Esophagus squamous epithelium (tissue), 5 donors: Measurements from ENCODE around the gene FAAP100. TPM values are rescaled to one million over a fixed set of nuclear protein-coding genes. Genes with fewer than 3 reads are reported as not detected.

Experiments
- DNase-seq: peaks from one replicate; lab custom pipeline; 2025; lab: John Stamatoyannopoulos, UW
- H3K27ac ChIP-seq, 4 donors: fragments of 200-600 bp; sonication (generic); one replicate each; pipeline ENCODE4 v1.5.1; 2016 to 2019; ENCODE audit warnings: mild to moderate bottlenecking in 1 of 4
- H3K27me3 ChIP-seq, 4 donors: fragments of 200-600 bp; sonication (generic); 1 replicate in 3 of 4; 2 replicates in 1 of 4; pipeline versions ENCODE4 v1.5.1 to v1.6.0; 2017 to 2021; ENCODE audit warnings: antibody characterized with exemption in 1 of 4
- H3K36me3 ChIP-seq, 3 donors: fragments of 200-600 bp; sonication (generic); one replicate each; pipeline ENCODE4 v1.5.1; 2016 to 2019
- H3K4me1 ChIP-seq, 3 donors: fragments of 200-600 bp; sonication (generic); one replicate each; pipeline ENCODE4 v1.5.1; 2017 to 2019
- H3K4me3 ChIP-seq, 4 donors: fragments of 200-600 bp; sonication (generic); 1 replicate in 3 of 4; 2 replicates in 1 of 4; pipeline ENCODE4 v1.5.1; 2016 to 2019; ENCODE audit warnings: mild to moderate bottlenecking in 2 of 4, moderate library complexity in 1 of 4
- H3K9me3 ChIP-seq, 3 donors: fragments of 200-600 bp; sonication (generic); one replicate each; pipeline ENCODE4 v1.5.1; 2016 to 2019
- POLR2A ChIP-seq, 4 donors: fragments of 450-650 bp; IDR thresholded peaks; one replicate each; pipeline ENCODE4 v1.6.1; 2017; ENCODE audit warnings: antibody characterized with exemption in 4 of 4, mild to moderate bottlenecking in 4 of 4, moderate library complexity in 3 of 4
- WGBS, 2 donors: methylation state at CpG; one replicate each; pipeline ENCODE4 v1.1.5; 2018; 5-methylcytosine and 5-hydroxymethylcytosine counted together
- intact Hi-C: fragments of 100-400 bp; cut with DNase I; formaldehyde crosslinking; loops from one replicate; pipeline ENCODE4 v1.15.0; 2022
- total RNA-seq, 4 donors: library from RNA; depleted of rRNA; stranded (reverse); fragments of >200 nt; gene quantifications; one replicate each; pipeline ENCODE4 v1.1.0, GENCODE V29; 2016
- TF ChIP-seq, protein P1 (sequence below), 6 experiments: fragments of 450-650 bp in 4 of 6; fragments of 200-600 bp in 2 of 6; sonication (generic) in 2 of 6; IDR thresholded peaks; one replicate each; pipeline ENCODE4 v1.5.1; 2016 to 2019; ENCODE audit warnings: antibody characterized with exemption in 6 of 6, mild to moderate bottlenecking in 4 of 6, moderate library complexity in 4 of 6
- donor health status: DM: yes; HTN: yes; CAD: no.

FAAP100 gene
- total RNA-seq, 4 donors from 2014 or later = 17.3 to 32.2 (median 26.1) TPM

DNA sequence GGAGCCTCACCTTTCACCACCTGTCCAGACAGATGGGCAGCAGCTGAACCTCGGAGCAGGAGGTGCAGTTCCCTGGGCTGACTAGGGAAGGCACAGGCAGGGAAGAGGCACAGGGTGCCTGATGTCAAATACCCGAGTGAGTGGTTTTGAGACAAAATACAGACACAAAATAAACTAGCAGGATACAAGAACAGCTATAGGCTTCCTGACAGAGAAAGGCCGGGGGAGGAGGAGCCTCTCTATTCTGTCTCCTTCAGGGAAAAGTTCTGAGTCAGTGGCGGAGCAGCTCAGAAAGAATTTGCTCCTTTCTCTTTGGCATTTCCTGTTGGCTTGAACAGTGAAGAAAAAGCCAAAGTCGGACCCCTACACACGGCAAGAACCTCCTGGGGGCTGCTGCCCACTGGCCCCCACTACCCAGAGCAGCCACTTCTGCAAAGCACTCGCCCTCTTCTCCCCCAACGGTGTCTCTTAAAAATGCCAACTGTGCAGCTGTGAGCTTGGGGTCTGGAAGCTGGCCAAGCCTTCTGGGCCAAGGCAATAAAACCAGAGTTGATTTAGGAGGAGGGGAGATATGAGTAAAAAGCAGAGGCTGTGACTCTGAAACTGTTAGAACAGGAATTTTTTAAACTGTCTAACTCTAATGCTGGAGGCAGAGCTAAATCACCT is 14.4 kb upstream of the FAAP100 start:
- no peak for TF ChIP-seq POLR2A (IDR thresholded peaks at IDR 0.05)
- TF ChIP-seq, protein P1, sequence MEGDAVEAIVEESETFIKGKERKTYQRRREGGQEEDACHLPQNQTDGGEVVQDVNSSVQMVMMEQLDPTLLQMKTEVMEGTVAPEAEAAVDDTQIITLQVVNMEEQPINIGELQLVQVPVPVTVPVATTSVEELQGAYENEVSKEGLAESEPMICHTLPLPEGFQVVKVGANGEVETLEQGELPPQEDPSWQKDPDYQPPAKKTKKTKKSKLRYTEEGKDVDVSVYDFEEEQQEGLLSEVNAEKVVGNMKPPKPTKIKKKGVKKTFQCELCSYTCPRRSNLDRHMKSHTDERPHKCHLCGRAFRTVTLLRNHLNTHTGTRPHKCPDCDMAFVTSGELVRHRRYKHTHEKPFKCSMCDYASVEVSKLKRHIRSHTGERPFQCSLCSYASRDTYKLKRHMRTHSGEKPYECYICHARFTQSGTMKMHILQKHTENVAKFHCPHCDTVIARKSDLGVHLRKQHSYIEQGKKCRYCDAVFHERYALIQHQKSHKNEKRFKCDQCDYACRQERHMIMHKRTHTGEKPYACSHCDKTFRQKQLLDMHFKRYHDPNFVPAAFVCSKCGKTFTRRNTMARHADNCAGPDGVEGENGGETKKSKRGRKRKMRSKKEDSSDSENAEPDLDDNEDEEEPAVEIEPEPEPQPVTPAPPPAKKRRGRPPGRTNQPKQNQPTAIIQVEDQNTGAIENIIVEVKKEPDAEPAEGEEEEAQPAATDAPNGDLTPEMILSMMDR (IDR thresholded peaks at IDR 0.05) = no peak
- intact Hi-C loops = no loop called here
- WGBS, 2 donors = 4 to 24% methylated on average over 6 to 7 of the region's 8 CpGs
- H3K27ac ChIP-seq = peak overlapping the region; percentile 50 to 83 (median 72)
- no peak for DNase-seq
- H3K27me3 ChIP-seq = no peaks in the 10 kb centered on the region
- H3K9me3 ChIP-seq = no peaks in the 10 kb centered on the region
- H3K4me1 ChIP-seq = peaks cover 12 to 27% (median 25%) of the 10 kb centered on the region in 3 donors
- H3K36me3 ChIP-seq = peaks cover 38 to 100% (median 43%) of the 10 kb centered on the region in 3 donors
- H3K4me3 ChIP-seq = peak overlapping the region in 1 of 4 donors; percentile 53

DNA sequence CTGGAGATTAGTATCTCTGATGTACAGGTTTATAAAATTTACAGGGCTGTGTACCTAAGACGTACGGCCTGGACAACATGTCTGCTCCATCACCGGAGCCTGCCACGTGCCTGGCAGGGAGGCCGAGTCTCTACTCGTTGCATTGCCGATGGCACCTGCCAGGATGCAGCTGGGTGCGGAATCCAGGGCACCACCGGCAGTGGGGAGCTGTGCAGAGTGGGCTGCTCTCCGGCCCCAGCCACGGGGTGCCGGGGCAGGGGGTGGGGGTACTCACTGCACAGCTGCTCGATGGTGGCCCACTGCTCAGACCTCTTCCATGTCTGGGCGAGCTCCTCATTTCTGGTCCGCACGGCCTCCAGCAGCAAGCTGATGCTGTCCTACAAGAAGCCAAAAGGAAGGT is 13.1 kb upstream of the FAAP100 start:
- H3K9me3 ChIP-seq = no peaks in the 10 kb centered on the region
- peaks cover 24 to 100% (median 40%) of the 10 kb centered on the region in 3 donors for H3K36me3 ChIP-seq
- H3K27me3 ChIP-seq = no peaks in the 10 kb centered on the region
- intact Hi-C loops = no loop called here
- H3K27ac ChIP-seq = peak overlapping the region in 1 of 4 donors; percentile 42
- peaks cover 12 to 27% (median 25%) of the 10 kb centered on the region in 3 donors for H3K4me1 ChIP-seq
- 94 to 97% methylated on average over 3 to 10 of the region's 16 CpGs for WGBS, 2 donors
- H3K4me3 ChIP-seq = no peak overlapping the region
- TF ChIP-seq, protein P1 (IDR thresholded peaks at IDR 0.05) = no peak
- no peak for TF ChIP-seq POLR2A (IDR thresholded peaks at IDR 0.05)
- DNase-seq = no peak

DNA sequence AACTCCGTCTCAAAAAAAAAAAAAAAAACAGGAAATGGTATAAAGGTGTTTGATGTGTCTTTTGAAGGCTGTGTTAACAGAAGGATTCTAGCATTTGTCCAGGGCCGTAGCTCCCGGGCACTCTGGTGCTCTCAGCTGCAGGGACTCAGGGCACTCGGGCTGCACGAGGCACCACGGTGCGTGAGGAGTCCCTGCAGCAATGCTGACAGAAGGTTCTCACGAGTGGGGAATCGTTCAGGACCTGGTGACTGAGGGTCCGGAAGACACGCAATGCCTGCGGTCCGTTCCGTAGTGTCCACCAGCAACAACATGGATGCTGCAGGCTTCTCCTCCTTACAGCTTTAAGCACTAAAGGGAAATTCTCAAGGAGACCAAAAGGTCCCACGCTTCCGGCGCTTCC is 12.6 kb upstream of the FAAP100 start:
- no peak for DNase-seq
- TF ChIP-seq, protein P1 (IDR thresholded peaks at IDR 0.05) = no peak
- no peak for TF ChIP-seq POLR2A (IDR thresholded peaks at IDR 0.05)
- Histone ChIP-seq H3K27ac (no peak overlapping the region), H3K9me3 (no peaks in the 10 kb centered on the region), H3K4me3 (no peak overlapping the region), H3K27me3 (no peaks in the 10 kb centered on the region), H3K36me3 (peaks cover 20 to 100% (median 35%) of the 10 kb centered on the region in 3 donors), H3K4me1 (peaks cover 12 to 27% (median 25%) of the 10 kb centered on the region in 3 donors)
- WGBS, 2 donors = 90% methylated on average over 14 to 17 of the region's 17 CpGs
- intact Hi-C loops = no loop called here

DNA sequence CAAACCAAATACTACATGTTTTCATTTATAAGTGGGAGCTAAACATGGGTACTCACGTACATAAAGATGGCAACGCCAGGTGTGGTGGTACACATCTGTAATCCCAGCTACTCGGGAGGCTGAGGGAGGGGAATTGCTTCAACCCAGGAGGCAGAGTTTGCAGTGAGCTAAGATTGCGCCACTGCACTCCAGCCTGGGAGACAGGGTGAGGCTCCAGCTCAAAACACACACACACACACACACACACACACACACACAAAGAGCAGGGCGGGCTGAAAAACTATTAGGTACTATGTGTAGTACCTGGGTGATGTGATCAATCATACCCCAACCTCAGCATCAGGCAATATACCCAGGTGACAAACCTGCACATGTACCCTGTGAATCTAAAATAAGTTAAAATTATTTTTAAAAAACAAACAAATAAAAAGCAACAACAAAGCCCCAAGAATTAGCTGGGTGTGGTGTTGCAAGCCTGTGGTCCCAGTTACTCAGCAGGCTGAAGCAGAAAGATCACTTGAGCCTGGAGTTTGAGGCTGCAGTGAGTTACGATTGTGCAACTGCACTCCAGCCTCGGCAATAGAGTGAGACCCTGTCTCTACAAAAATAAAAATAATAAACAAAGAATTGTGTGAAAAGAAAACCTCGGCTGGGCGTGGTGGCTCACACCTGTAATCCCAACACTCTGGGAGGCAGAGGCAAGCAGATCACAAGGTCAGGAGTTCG is 11.9 kb upstream of the FAAP100 start:
- intact Hi-C loops = no loop called here
- peaks cover 21 to 100% (median 38%) of the 10 kb centered on the region in 3 donors for H3K36me3 ChIP-seq
- peaks cover 12 to 27% (median 25%) of the 10 kb centered on the region in 3 donors for H3K4me1 ChIP-seq

More for the DNA sequence above, 11.9 kb upstream of the FAAP100 start:
- H3K27me3 ChIP-seq = no peaks in the 10 kb centered on the region
- WGBS, 2 donors = 64 to 74% methylated on average over 10 of the region's 10 CpGs
- no peaks in the 10 kb centered on the region for H3K9me3 ChIP-seq
- TF ChIP-seq POLR2A (IDR thresholded peaks at IDR 0.05) = no peak
- TF ChIP-seq, protein P1 (IDR thresholded peaks at IDR 0.05) = no peak
- DNase-seq = no peak
- H3K4me3 ChIP-seq = no peak overlapping the region
- no peak overlapping the region for H3K27ac ChIP-seq
